Activated T-cell treated with anti-CD3 and anti-CD28 coated beads, Interleukin-2, amount 50 U/mL, for 24 hours (primary cell): ENCODE data around the gene ARHGAP4.

Experiments used
- DNase-seq: peaks from one replicate; pipeline ENCODE4 v3.0.0-alpha.2; 2020
- H3K27ac Mint-ChIP-seq: 2 replicates; pipeline ENCODE4 v1.8.0; 2020; ENCODE audit warnings: mild to moderate bottlenecking, mixed read lengths
- H3K27me3 Mint-ChIP-seq: 2 replicates; pipeline ENCODE4 v1.8.0; 2020; ENCODE audit warnings: mixed read lengths
- H3K36me3 Mint-ChIP-seq: 2 replicates; pipeline ENCODE4 v1.8.0; 2020; ENCODE audit warnings: low read depth, mixed read lengths
- H3K4me1 Mint-ChIP-seq: 2 replicates; pipeline ENCODE4 v1.8.0; 2020; ENCODE audit warnings: low read depth, mixed read lengths
- H3K4me3 Mint-ChIP-seq: 2 replicates; pipeline ENCODE4 v1.8.0; 2020; ENCODE audit warnings: mild to moderate bottlenecking, moderate library complexity, mixed read lengths
- H3K9me3 Mint-ChIP-seq: 2 replicates; pipeline ENCODE4 v1.8.0; 2020; ENCODE audit warnings: mixed read lengths

ARHGAP4 gene

DNA sequence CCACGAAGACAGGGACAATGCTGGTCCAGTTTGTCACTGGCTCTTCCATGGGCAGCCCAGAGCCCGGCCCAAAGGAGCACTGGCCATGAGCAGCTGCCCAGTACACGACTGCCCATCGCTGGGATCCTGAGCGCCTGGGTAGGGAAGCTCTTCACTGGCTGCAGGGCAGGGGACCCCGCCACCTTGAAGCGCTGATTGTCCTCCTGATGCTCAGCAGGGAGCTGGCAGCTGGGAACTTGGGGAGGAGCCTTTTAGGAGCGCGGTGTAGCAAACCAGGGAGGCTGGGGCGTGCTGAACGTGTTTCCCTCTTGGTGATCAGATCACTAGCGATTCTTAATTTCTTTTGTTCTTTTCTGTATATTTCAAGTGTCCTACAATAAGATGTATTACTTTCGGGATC is 41.9 kb downstream of the ARHGAP4 start:
- H3K27me3 Mint-ChIP-seq: peaks cover 79% of the 10 kb centered on the region
- H3K9me3 Mint-ChIP-seq: no peaks in the 10 kb centered on the region
- H3K27ac Mint-ChIP-seq: no peak overlapping the region
- peaks cover 8% of the 10 kb centered on the region for H3K4me1 Mint-ChIP-seq
- no peak overlapping the region for H3K4me3 Mint-ChIP-seq
- H3K36me3 Mint-ChIP-seq: no peaks in the 10 kb centered on the region
- no peak for DNase-seq

DNA sequence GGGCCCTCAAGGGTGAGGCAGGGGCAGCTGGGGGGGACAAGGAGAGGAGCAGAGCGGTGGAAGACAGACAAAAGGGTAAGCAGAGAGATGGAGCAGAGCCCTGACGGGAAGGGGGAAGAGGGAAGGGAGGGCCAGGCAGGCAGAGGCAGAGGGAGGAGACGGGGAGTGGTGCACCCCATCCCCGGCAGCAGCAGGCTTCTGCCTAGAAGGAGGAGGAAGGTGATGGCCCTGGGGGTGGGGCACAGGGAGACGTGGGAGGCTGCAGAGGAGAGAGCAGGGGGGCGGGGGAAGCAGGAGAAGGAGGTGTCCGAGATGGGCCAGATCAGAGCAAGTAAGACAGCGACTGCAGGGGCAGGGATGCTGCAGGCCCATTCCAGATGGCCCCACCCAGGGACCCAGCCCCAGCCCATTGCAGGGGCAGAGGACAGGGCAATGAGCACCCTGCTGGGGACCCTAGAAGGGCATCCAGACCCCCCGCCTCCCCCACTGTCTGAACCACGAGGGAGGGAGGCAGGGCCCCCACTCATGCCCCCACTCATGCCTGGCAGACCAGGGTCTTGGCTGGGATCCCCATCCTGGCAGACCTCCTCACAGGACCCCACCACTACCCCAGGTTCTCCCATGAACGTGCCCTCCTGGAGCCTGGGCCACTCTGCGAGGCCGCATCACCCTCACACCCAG is 42.8 kb downstream of the ARHGAP4 start:
- peaks cover 82% of the 10 kb centered on the region for H3K27me3 Mint-ChIP-seq
- peaks cover 14% of the 10 kb centered on the region for H3K4me1 Mint-ChIP-seq
- H3K4me3 Mint-ChIP-seq: no peak overlapping the region
- H3K9me3 Mint-ChIP-seq: no peaks in the 10 kb centered on the region
- H3K27ac Mint-ChIP-seq: no peak overlapping the region
- no peaks in the 10 kb centered on the region for H3K36me3 Mint-ChIP-seq
- no peak for DNase-seq

DNA sequence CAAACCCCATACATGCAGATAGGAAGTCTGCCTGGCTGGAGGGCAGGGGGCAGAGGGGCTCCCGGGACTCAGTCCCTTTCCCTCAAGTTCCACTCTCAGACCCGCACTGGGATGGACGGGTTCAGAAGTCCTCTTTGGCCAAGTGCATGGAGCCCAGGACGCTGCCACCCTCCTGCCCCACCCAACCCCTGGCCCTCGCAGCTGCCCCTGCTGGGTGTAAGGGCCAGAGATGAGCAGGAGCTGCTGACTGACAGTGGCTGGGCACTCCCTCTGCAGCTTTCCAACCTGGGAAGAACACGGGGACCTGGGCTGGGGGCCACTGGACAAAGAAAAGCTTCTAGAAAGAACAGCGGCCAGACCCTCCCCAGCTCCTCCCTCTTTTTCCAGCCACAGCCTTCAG is 43.5 kb downstream of the ARHGAP4 start:
- peaks cover 22% of the 10 kb centered on the region for H3K4me1 Mint-ChIP-seq
- no peaks in the 10 kb centered on the region for H3K9me3 Mint-ChIP-seq
- no peaks in the 10 kb centered on the region for H3K36me3 Mint-ChIP-seq
- H3K27me3 Mint-ChIP-seq: peaks cover 83% of the 10 kb centered on the region
- H3K4me3 Mint-ChIP-seq: no peak overlapping the region
- no peak overlapping the region for H3K27ac Mint-ChIP-seq
- no peak for DNase-seq

DNA sequence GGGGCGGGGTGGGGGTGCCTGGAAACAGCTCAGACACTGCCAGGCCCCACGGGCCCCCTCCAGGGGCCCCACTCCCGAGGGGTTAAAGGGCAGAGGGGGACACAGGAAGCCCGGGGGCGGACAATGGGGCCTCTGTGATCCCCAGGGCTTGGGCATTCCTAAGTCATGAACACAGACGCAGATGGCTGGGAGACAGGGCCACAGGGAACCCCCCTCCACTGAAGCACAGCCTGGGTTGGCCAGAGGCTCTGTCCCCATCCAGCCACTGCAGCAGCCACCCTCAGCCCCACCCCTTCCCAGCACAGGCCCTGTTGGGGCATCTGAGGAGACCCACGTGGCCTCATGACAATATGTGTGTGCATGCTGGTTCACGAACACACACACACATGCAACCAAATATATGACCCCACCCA is 44.0 kb downstream of the ARHGAP4 start:
- Mint-ChIP-seq H3K27ac (no peak overlapping the region), H3K4me3 (no peak overlapping the region), H3K27me3 (peaks cover 82% of the 10 kb centered on the region), H3K4me1 (peaks cover 24% of the 10 kb centered on the region), H3K36me3 (no peaks in the 10 kb centered on the region), H3K9me3 (no peaks in the 10 kb centered on the region)
- no peak for DNase-seq

DNA sequence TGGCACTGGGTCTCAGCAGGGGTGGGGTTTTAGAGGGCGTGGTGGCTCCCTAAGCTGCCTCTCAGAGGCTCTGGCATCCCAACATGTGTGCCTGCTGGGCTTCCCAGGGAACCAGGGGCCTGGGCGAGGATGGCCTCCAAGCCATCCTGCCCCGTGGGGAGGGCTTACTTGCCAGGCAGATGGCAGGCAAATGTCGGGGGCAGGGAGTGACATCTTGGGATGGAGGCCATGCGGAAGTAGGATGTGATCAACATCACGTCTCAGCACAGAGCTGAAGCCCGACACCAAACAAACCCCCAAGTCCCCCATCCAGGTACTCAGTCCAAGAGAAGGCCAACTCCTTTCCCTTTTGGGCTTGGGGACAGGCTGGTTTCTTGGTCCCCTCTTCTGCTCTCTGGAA is 44.8 kb downstream of the ARHGAP4 start:
- Mint-ChIP-seq H3K36me3 (no peaks in the 10 kb centered on the region), H3K27me3 (peaks cover 80% of the 10 kb centered on the region), H3K4me1 (peaks cover 24% of the 10 kb centered on the region), H3K9me3 (no peaks in the 10 kb centered on the region), H3K27ac (no peak overlapping the region), H3K4me3 (no peak overlapping the region)
- DNase-seq: no peak

DNA sequence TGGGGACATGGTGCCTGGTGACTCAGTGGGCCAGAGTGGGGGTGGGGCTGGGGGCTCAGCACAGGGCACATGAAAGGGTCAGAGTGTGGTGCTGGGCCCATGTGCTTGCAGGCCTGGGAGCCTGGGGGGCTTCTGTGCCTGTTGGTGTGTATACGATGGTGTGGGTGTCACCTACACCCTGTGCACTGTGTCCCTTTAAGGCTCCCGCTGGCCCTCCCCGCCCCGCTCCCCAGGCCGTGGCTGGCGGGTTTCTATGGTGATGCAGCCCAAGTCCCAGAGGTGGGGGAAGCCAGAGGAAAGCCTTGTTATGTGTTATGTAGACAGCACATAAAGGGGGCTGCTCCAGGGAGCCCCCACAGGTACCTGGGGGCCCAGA is 45.6 kb downstream of the ARHGAP4 start:
- Mint-ChIP-seq H3K4me1 (peaks cover 26% of the 10 kb centered on the region), H3K27me3 (peaks cover 83% of the 10 kb centered on the region), H3K27ac (no peak overlapping the region), H3K4me3 (no peak overlapping the region), H3K36me3 (no peaks in the 10 kb centered on the region), H3K9me3 (no peaks in the 10 kb centered on the region)
- no peak for DNase-seq

DNA sequence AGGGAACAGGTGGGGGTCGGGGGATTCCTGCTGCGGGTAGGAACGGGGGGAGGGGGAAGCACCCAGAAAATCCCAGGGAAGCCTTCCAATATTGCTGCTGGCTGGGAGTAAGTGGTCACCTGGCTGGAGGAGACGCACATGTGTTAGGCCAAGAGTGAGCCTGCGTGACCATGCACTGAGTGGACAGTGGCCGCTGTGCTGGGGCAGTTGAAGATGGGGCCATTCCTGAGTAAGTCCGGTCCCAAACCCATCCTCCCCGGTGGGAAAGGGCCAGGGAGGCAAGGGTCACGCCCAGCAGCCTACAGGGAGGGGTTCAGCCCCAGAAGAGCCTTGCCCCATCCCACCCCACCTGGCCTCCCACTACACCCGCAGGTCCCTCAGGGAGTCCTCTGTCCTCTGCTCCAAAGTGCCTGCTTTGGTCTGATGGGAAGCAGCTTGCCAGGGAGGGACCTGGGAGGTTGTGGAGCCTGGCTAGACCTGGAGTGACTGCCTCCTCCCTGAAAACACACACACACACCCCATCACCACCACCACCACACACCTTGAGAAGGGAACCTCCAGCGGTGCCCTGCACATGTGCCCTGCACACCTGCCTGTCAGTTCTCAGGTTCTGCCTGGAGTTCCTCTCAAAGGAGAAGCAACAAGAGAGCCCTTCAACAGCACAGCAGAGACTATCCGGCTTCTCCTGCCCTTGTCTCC is 46.2 kb downstream of the ARHGAP4 start:
- Mint-ChIP-seq H3K4me1 (peaks cover 22% of the 10 kb centered on the region), H3K27me3 (peaks cover 82% of the 10 kb centered on the region), H3K27ac (no peak overlapping the region), H3K4me3 (no peak overlapping the region), H3K9me3 (peaks cover 2% of the 10 kb centered on the region), H3K36me3 (no peaks in the 10 kb centered on the region)
- no peak for DNase-seq

DNA sequence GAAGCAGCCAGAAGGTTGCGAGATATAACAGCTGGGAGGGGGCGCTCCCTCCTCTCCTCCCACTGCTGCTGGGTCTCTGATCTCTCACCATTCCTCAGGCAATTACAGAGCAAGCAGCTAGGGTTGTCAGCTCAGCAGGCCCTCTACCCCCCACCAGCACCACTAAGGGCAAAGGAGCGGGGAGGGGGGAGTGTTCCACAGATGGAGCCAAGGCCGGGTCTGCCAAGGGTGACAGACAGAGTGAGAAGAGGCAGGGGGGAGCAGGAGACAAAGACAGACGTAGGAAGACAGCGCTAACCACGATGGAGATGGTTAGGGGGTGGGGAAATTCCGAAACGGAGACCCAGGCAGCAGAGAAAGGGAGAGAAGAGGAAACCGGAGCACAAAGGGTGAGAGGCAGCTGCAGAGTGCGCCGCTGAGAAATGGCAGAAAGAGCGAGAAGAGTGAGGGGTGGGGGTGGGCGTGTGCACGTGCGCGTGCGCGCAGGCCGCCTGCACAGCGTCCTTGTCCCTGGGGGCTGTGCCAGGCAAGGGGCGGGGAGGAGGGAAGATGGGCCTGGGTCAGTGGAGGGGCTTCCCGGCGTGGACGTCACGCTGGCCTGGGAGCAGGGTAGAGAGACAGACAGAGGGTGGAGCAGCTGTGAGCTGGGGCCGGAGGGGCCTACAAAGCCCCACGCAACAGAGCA is 47.0 kb downstream of the ARHGAP4 start:
- H3K36me3 Mint-ChIP-seq: no peaks in the 10 kb centered on the region
- peaks cover 4% of the 10 kb centered on the region for H3K9me3 Mint-ChIP-seq
- peaks cover 82% of the 10 kb centered on the region for H3K27me3 Mint-ChIP-seq
- H3K4me3 Mint-ChIP-seq: peak overlapping the region; percentile 30
- H3K4me1 Mint-ChIP-seq: peaks cover 22% of the 10 kb centered on the region
- peak; percentile 39 for DNase-seq
- H3K27ac Mint-ChIP-seq: no peak overlapping the region

DNA sequence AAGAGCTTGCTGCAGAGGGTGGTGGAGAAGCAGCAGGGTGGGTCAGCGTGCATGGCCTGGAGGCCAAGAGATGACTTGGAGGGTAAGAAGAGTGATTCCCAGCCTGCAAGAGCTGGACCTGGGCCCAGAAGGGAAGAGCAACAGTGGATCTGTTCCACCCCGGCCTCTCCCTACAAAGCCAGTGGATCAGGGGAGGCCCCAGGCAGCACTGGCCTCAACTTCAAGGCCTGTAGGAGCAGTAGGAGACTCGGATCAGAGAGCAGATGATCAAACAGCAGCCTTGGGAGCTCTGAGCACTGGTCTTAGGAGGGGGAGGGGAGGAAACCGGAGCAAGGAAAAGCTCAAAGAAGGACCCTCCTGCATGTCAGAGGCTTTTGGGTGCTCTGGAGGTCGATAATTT is 47.7 kb downstream of the ARHGAP4 start:
- DNase-seq: no peak
- Mint-ChIP-seq H3K27ac (no peak overlapping the region), H3K27me3 (peaks cover 78% of the 10 kb centered on the region), H3K4me3 (no peak overlapping the region), H3K36me3 (no peaks in the 10 kb centered on the region), H3K4me1 (peaks cover 22% of the 10 kb centered on the region), H3K9me3 (peaks cover 4% of the 10 kb centered on the region)

DNA sequence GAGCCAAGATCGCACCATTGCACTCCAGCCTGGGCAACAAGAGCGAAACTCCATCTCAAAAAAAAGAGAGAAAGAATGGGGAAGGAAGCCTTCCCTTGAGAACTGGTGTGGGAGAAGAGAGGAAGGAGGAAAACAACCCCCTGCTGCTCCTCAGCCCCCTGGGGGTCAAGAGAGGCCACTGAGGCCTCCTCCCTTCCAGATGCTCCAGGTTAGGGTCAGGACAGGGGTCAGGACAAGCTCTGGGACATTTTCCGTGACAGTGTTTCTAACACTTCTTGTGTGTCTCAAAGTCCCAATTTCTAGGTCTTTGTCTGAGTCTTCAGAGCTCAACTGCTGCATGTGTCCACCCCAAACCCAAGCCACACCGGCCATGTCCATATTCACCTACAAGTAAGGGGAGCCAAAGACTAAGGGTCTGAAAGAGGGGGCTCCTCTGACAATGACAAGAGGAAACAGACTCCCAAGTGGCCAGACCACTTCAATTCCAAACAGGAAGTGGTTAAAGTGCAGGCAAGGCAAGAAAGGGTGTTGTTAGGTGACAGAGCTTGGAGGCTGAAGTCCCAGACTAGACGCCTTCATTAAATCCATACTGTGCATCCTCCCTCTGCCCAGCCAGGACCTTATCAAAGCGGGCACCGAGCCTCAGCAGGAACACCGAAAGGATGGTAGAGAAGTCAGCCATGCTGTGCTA is 48.3 kb downstream of the ARHGAP4 start:
- Mint-ChIP-seq H3K4me1 (peaks cover 22% of the 10 kb centered on the region), H3K9me3 (peaks cover 4% of the 10 kb centered on the region), H3K36me3 (no peaks in the 10 kb centered on the region), H3K4me3 (no peak overlapping the region), H3K27ac (no peak overlapping the region), H3K27me3 (peaks cover 78% of the 10 kb centered on the region)
- no peak for DNase-seq

DNA sequence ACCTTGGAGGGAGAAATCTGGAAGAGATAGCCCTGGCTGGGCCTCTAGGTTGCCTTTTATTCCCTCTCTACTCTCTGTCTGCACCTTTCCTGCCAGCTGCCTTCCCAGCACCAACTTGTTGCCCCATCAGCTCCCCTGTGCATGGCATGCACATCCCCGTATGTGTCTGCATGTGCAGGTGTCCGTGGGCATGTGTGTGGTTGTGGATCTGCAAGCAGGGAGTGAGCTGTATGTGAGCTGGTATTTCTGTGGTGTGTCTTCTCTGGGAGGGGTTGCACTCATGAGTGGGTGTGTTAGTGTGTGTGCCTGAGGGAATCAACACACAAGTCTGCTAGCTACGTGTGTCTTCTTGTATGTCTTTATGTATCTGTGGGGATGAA is 50.0 kb downstream of the ARHGAP4 start:
- no peak overlapping the region for H3K4me3 Mint-ChIP-seq
- no peak overlapping the region for H3K27ac Mint-ChIP-seq
- no peaks in the 10 kb centered on the region for H3K36me3 Mint-ChIP-seq
- H3K4me1 Mint-ChIP-seq: peaks cover 22% of the 10 kb centered on the region
- DNase-seq: no peak
- peaks cover 4% of the 10 kb centered on the region for H3K9me3 Mint-ChIP-seq
- H3K27me3 Mint-ChIP-seq: peaks cover 78% of the 10 kb centered on the region

DNA sequence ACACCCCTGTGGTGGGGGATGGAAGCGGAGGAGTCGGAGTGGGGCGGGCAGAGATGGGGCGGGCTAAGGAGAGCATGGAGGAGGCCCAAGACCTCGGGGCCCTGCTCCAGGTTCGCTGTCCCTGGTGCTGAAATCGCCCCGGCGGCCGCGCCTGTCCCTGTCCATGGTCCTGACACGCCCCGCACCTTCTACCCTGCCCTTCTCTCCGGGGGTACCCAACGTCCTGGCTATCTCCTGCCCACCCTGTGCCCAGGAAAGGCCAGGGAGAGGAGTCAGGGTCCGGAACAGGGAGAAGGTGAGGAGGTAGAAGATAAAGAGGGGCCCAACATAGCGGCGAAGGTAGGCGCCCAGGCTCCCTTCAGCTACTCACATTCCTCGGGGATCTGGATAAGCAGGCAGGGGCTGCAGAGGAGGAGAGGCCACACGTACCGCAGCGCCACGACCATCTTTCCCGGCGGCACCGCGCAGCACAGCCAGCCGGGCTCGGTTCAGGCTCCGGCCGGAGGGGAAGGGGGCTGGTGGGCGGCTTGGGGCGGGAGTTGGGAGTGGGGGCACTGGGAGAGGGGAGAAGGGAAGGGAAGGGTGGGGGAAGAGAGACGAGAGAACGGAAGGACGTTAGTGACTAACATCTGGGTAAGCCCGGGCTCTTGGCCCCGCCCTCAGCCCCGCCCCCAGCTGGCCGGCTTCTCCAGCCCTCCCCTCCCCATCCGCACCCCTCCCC is 50.5 kb downstream of the ARHGAP4 start:
- Mint-ChIP-seq H3K27me3 (peaks cover 76% of the 10 kb centered on the region), H3K36me3 (no peaks in the 10 kb centered on the region), H3K4me1 (peaks cover 22% of the 10 kb centered on the region), H3K9me3 (peaks cover 4% of the 10 kb centered on the region), H3K27ac (no peak overlapping the region), H3K4me3 (no peak overlapping the region)
- peak; percentile 81 for DNase-seq

DNA sequence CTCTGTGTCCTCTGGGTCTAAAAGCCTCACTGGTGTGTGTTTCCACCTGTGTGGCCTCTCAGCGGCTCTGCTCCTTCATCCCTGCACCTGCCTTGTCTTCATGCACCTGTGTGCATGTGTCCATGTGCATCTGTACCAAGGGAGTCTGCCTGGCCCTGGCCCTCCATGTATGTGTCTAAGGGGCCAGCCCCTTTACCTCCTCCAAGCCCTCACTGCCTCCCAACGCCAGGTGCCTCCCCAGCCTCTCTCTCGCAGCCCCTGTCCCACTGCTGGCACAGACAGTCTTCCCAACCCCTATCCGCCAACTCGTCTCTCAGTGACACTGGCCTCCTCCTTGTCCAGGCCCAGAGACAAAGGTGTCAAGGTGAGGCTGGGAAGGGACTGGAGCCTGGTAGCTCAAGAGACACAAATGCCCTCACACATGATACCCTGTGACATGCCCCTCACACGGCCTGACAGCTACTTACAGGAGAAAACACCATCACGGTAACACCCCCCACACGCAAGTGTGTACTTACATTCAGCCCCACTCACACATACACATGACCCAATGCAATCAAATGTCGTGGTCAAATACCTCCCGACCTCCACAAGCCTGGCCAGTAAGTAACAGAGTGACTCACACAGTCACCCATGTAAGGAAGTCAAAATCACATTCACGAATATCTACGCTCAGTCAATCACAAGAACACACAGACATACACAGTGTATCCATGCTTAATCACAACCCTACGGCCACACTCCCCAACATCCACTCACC is 51.5 kb downstream of the ARHGAP4 start:
- H3K27ac Mint-ChIP-seq: no peak overlapping the region
- no peaks in the 10 kb centered on the region for H3K36me3 Mint-ChIP-seq
- H3K9me3 Mint-ChIP-seq: peaks cover 4% of the 10 kb centered on the region
- H3K4me1 Mint-ChIP-seq: peaks cover 22% of the 10 kb centered on the region
- peaks cover 70% of the 10 kb centered on the region for H3K27me3 Mint-ChIP-seq
- H3K4me3 Mint-ChIP-seq: no peak overlapping the region
- no peak for DNase-seq

DNA sequence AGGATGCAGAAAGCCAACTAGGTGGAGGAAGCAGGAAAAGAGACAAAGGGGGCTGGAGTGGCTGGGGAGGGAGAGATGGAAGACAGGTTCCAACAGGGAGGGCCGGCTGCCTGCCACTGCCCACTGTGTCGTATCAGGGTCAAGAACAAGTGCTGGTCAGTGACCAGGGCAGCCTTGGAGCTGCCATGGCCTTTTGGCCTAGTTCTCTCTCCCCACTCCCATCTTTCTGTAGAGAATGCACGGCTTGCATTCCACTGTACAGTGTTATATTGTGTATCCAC is 52.0 kb downstream of the ARHGAP4 start:
- no peaks in the 10 kb centered on the region for H3K36me3 Mint-ChIP-seq
- H3K9me3 Mint-ChIP-seq: peaks cover 4% of the 10 kb centered on the region
- no peak for DNase-seq
- H3K27me3 Mint-ChIP-seq: peaks cover 68% of the 10 kb centered on the region
- H3K27ac Mint-ChIP-seq: no peak overlapping the region
- H3K4me1 Mint-ChIP-seq: peaks cover 17% of the 10 kb centered on the region
- no peak overlapping the region for H3K4me3 Mint-ChIP-seq
